ENCODE measurements around the gene KAT8. TPM values are rescaled to one million over a fixed set of nuclear protein-coding genes. Genes with fewer than 3 reads are reported as not detected.

Gene KAT8
- total RNA-seq, 1 donor from 2014 or later, result 41.3 TPM

- peak; percentile 32 for DNase-seq
Observed at GRCh38 chr16:31108035-31108793, 9.2 kb upstream of the KAT8 start, which contains the start of gene BCKDK. Gene BCKDK, plus strand, starts transcription at chr16:31108386. Its CDS starts 838 bp downstream, at chr16:31109224.

GRCh38 chr16:31108794-31109558 lies 8.5 kb upstream of the KAT8 start:
- DNase-seq, result no peak

GRCh38 chr16:31109622-31110021 lies 7.8 kb upstream of the KAT8 start:
- no peak for DNase-seq

GRCh38 chr16:31110106-31111034 lies 7.1 kb upstream of the KAT8 start:
- no peak for DNase-seq

- no peak for DNase-seq
Observed at GRCh38 chr16:31111881-31112466, 5.5 kb upstream of the KAT8 start.

- no peak for DNase-seq
Observed at GRCh38 chr16:31112711-31113110, 4.8 kb upstream of the KAT8 start.

GRCh38 chr16:31113121-31114120 lies 4.0 kb upstream of the KAT8 start:
- no peak for DNase-seq

GRCh38 chr16:31114468-31114867 lies 3.0 kb upstream of the KAT8 start:
- DNase-seq, result no peak

- no peak for DNase-seq
Observed at GRCh38 chr16:31118223-31119155, 1.0 kb downstream of the KAT8 start.

GRCh38 chr16:31120129-31120528 lies 2.7 kb downstream of the KAT8 start:
- no peak for DNase-seq

- no peak for DNase-seq
Observed at GRCh38 chr16:31125844-31126243, 8.4 kb downstream of the KAT8 start.

- no peak for DNase-seq
Observed at GRCh38 chr16:31127182-31127581, 9.7 kb downstream of the KAT8 start.

- DNase-seq, result no peak
Observed at GRCh38 chr16:31128711-31129567, 11.5 kb downstream of the KAT8 start.

GRCh38 chr16:31129568-31130335 lies 12.3 kb downstream of the KAT8 start:
- no peak for DNase-seq

- DNase-seq, result no peak
Observed at GRCh38 chr16:31130336-31130891, 12.9 kb downstream of the KAT8 start.

GRCh38 chr16:31130899-31131298 lies 13.4 kb downstream of the KAT8 start:
- DNase-seq, result no peak

- no peak for DNase-seq
Observed at GRCh38 chr16:31131416-31131815, 14.0 kb downstream of the KAT8 start.

Measured in skin of body (tissue), 2 donors.